ENCODE results near the gene NOL4L. TPM values are rescaled to one million over a fixed set of nuclear protein-coding genes. Genes with fewer than 3 reads are reported as not detected.
A peak's percentile ranks its signal among the peaks of the same experiment; 100 is the strongest.

NOL4L gene
- polyA plus RNA-seq, 1 experiment, result 10.9 TPM

- H3K27me3 ChIP-seq (ENCODE audit: control insufficient read depth, insufficient read depth, low read length), result no peaks in the 10 kb centered on the region
- DNase-seq (ENCODE audit: low read depth), result no peak
- no peak for TF ChIP-seq CTCF (IDR thresholded peaks at IDR 0.05; ENCODE audit: insufficient read depth, low read depth, low read length)
- no peak overlapping the region for H3K4me3 ChIP-seq (ENCODE audit: low read depth, low read length)
- POLR2A ChIA-PET, result no interaction called here
- CTCF ChIA-PET, result interaction anchor here (0.6 to 1.7 kb wide), 2 partner anchors 9 to 23 kb away, joined by 4 to 6 read pairs; no protein-coding TSS in a partner anchor
- H3K36me3 ChIP-seq (ENCODE audit: control insufficient read depth, insufficient read depth, low read length), result no peaks in the 10 kb centered on the region
These were observed 73.1 kb downstream of the NOL4L start for GRCh38 chr20:32512047-32512385.

- Histone ChIP-seq H3K4me3 (ENCODE audit: low read depth, low read length) (no peak overlapping the region), H3K36me3 (ENCODE audit: control insufficient read depth, insufficient read depth, low read length) (no peaks in the 10 kb centered on the region), H3K27me3 (ENCODE audit: control insufficient read depth, insufficient read depth, low read length) (no peaks in the 10 kb centered on the region)
- ChIA-PET POLR2A (no interaction called here), CTCF (interaction anchor here (0.6 to 1.7 kb wide), 2 partner anchors 9 to 23 kb away, joined by 4 to 6 read pairs; no protein-coding TSS in a partner anchor)
- no peak for TF ChIP-seq CTCF (IDR thresholded peaks at IDR 0.05; ENCODE audit: insufficient read depth, low read depth, low read length)
- no peak for DNase-seq (ENCODE audit: low read depth)
These were observed 73.6 kb downstream of the NOL4L start for GRCh38 chr20:32511358-32512046.

- no peak for DNase-seq (ENCODE audit: low read depth)
- TF ChIP-seq CTCF (IDR thresholded peaks at IDR 0.05; ENCODE audit: insufficient read depth, low read depth, low read length), result no peak
- ChIA-PET CTCF (interaction anchor here (1.6 to 1.7 kb wide), 2 partner anchors 10 to 53 kb away, joined by 4 read pairs; no protein-coding TSS in a partner anchor), POLR2A (no interaction called here)
- Histone ChIP-seq H3K36me3 (ENCODE audit: control insufficient read depth, insufficient read depth, low read length) (no peaks in the 10 kb centered on the region), H3K27me3 (ENCODE audit: control insufficient read depth, insufficient read depth, low read length) (no peaks in the 10 kb centered on the region), H3K4me3 (ENCODE audit: low read depth, low read length) (no peak overlapping the region)
These were observed 74.4 kb downstream of the NOL4L start for GRCh38 chr20:32510601-32511357.

- Histone ChIP-seq H3K36me3 (ENCODE audit: control insufficient read depth, insufficient read depth, low read length) (no peaks in the 10 kb centered on the region), H3K27me3 (ENCODE audit: control insufficient read depth, insufficient read depth, low read length) (no peaks in the 10 kb centered on the region), H3K4me3 (ENCODE audit: low read depth, low read length) (no peak overlapping the region)
- no peak for TF ChIP-seq CTCF (IDR thresholded peaks at IDR 0.05; ENCODE audit: insufficient read depth, low read depth, low read length)
- CTCF ChIA-PET, result interaction anchor here (1.6 kb wide), 1 partner anchor 53 kb away, joined by 4 read pairs; no protein-coding TSS in a partner anchor
- POLR2A ChIA-PET, result no interaction called here
- DNase-seq (ENCODE audit: low read depth), result no peak
These were observed 75.0 kb downstream of the NOL4L start for GRCh38 chr20:32510120-32510600.

- DNase-seq (ENCODE audit: low read depth), result peak; percentile 39
- no peaks in the 10 kb centered on the region for H3K36me3 ChIP-seq (ENCODE audit: control insufficient read depth, insufficient read depth, low read length)
- TF ChIP-seq CTCF (IDR thresholded peaks at IDR 0.05; ENCODE audit: insufficient read depth, low read depth, low read length), result peak; percentile 37
- H3K27me3 ChIP-seq (ENCODE audit: control insufficient read depth, insufficient read depth, low read length), result no peaks in the 10 kb centered on the region
- no peak overlapping the region for H3K4me3 ChIP-seq (ENCODE audit: low read depth, low read length)
- ChIA-PET POLR2A (no interaction called here), CTCF (interaction anchor here (1.0 to 3.7 kb wide), 4 partner anchors 10 to 52 kb away, joined by 4 to 16 read pairs (median 5); no protein-coding TSS in a partner anchor)
These were observed 75.5 kb downstream of the NOL4L start for GRCh38 chr20:32509639-32510066.

Measured in BJ (cell line).